Activated gamma-delta T cell (primary cell): ENCODE data around the gene ATP6V0B.
A peak's percentile ranks its signal among the peaks of the same experiment; 100 is the strongest.

Experiments used
- DNase-seq: peaks from one replicate; lab custom pipeline; 2025; lab: John Stamatoyannopoulos, UW

Gene ATP6V0B

DNA sequence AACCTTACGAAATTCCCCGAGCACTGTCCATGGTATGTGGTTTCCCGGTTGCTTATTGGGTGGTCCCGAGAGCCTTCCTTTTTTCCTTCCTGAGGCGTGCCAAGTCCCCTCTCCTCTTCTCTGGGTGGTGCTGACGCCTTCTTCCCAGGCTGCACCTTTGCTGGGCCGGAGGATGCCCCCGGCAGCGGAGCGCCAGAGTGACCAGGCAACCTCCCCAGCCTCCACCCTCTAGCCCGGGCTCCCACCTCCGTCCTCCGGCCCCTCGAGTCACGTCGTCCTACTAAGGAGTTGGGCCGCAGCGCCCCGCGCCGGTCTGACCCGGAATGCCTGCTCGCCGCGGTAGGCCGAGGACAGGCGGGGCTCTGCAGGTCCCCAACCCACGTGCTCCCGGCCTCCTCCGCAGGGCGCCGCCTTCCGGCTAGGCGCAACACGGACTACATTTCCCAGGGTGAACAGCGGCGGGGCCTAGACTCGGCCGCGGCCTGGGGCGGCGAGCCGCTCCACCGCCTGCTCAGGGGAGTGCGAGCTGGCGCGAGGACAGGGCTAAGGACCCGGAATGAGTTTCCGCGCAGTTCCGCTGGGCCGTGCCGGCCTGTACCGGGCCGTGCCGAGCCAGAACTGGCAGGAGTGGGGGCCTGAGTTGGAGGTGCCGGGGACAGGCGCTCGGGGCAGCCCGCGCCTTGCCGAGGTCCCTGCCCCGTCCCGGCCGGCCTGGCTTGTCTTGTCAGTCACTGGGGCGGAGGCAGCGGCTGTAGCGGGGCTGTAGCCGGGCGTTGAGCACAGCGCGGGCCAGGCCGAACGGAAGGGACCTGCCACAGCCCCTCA lies 28.3 kb upstream of the ATP6V0B start, which contains the start of gene IPO13:
IPO13 (plus strand) TSS at position 715 of the 825 bp plus-strand sequence. CDS start 651 bp downstream, outside the sequence.
- DNase-seq: peak; percentile 87

DNA sequence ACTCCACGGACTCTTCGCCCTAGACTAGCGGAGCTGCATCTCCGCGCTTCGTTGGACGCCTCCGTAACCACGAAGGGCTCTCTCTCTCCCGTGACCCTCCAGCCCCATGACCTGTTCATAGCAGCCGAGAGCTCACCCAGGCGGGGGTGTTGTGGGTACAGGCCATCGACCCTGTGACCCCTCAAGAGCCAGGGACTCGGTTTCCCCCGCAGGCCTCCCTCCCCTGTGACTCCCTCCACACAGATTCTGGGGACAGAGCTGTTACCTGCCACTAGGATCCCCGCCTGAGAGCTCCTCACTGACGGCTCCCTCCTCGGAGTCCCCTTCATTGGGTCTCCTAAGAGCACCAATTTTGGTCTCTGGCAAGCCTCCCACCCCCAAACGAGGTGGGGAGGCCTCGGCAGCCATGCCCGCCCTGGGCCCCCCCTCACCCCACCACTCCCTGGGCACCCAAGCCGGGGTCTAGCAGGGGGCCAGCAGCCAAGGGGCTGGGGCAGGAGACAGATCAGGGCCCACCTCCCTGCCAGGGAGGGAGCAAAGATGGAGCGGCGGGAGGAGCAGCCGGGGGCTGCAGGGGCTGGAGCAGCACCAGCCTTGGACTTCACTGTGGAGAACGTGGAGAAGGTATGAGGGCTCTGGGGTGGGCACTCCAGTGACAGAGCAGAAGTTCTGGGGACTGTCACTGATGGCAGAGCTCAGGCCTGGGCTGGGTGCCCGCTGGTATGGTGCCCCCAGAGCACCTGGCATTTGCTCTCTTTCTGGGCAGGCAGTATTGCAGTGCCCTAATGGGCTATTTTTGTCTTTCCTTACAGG lies 27.5 kb upstream of the ATP6V0B start:
- no peak for DNase-seq

DNA sequence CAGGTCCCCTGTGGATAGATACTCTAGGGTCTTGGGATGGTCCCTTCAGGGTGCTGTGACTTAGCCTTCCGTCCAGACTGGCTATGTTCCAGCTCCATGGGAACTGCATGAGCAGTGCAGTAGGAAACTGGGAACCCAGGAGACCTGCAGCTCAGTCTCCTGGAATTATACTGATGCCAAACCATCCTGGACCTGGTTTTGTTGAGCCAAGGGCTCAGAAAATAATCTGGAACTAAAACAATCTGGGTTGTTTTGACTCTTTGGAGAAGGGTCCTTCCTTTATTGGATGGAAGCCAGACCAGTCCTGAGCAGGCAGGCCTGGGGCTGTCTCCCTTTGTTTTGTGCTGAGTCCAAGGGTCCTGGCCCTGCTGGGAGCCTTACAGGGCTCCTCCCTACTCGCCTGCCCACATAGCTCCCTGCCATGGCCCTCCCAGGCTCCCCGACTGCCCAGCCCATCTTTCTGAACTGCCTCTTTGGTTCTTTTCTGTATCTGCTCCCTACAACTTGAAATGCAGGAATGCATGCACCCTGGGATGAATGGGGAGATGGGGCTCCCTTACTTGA lies 26.8 kb upstream of the ATP6V0B start:
- no peak for DNase-seq

DNA sequence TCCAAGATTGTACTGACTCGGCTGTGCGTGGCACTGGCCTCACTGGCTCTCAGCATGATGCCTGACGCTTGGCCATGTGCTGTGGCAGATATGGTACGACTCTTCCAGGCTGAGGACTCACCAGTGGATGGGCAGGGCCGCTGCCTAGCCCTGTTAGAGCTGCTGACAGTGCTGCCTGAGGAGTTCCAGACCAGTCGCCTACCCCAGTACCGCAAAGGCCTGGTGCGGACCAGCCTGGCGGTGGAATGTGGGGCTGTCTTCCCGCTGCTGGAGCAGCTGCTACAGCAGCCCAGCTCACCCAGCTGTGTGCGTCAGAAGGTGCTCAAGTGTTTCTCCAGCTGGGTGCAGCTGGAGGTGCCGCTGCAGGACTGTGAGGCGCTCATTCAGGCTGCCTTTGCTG lies 25.1 kb upstream of the ATP6V0B start:
- DNase-seq: no peak

DNA sequence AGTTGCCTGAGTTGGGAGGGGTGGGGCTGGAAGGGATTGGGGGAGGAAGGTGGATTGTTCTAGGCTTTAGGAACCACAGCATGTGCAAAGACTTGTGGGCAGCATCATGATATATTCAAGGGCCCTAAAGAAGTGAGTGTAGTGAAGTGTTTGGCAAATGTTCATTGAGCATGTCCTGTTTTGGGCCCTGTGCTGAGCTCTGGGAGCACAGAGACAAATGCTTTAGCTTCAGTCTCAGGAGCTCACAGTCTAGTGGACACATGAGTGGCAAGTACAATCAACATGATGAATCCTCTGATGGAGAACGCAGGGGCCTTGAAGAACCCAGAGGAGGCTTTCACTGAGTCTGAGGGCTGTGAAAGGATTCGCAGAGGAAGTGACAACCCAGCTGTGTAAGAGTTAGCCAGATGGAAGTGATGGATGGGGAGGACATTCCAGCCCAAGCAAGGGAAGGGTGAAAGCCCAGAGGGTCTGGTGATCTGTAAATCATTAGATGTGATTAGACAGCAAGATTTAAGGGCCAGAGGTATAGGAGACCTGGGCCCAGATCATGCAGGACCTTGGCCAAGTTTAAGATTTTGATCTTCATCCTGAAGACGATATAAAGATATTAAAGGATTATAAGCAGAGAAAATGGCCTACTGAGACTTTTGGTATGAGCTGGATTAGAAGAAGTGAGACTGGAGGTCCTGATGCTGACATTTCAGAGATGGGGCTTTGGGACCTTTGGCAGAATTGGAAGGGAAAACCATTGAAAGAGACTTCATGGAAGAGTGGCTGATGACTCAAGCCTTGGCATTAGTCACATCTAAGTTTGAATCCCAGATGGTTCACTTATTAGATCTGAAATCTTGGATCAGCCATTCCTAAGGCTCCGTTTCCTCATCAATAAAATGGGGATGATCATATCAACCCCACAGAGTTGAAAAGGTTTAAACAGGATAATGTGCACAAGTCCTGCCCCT lies 23.5 kb upstream of the ATP6V0B start:
- DNase-seq: no peak

DNA sequence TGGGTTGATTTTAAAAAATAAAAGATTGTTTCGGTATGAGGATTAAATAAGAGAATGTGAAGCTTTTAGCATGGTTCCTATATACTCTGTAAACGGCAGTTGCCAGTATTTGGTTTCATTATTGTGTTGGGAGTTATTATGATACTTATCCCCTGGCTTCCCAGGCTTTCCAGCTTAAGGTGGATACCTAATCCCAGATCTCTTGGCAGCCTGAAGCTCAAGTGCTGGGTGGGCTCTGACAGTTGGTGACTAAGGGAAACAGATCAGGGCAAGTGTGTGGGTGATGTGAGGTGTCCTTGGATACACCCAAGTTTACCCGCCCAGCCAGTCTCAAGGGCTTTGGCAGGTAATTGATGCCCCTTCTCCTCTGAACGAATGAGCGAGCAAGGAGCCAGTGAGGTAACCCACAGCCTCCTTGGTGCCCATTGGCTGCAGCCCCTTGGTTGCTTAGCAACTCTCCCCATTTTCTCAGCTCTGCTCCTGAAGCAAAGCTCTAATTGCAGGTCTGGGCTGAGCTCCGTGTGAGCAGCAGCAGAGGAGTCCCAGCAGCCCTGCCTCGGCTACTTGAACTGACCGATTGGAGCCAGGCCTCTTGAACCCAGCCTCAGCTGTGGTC lies 21.9 kb upstream of the ATP6V0B start:
- DNase-seq: no peak

DNA sequence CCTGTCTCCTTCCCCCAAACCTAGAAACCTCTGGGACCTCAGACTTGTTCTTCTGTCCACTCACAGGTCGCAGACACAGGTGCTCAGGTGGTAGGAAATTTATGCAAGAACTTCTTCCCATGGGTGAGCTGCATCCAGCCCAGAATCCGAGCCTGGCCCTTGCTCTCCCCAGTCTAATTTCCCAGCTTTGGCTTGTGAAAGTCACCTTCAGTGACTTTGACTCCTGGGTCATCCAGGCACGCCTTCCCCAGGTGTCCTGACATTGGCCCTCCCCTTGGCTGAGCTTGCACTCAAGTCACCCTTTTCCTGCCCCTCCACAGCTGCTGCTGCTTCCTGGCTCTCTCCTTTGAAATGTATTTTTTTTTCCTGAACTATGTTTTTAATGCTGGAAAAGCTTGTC lies 21.4 kb upstream of the ATP6V0B start:
- DNase-seq: no peak

DNA sequence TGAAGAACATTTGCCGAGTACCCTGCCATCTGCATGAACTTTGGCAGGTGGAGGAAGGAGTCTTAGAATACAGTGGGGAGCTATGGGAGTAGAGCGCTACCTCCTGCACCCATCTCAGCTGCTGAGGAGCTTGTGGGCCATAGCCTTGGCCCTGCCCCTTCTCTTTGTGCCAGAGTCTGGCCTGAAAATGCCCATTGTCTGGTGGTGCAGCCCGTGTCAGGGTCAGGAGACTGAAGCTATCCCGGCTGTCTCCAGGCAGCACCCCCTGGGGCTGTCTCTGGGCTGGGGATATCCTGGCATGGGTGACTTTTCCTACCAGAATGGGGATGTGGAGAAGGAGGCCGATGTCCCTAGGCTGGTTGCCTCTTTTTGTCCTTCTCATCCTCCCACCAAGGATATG lies 20.7 kb upstream of the ATP6V0B start:
- DNase-seq: no peak

DNA sequence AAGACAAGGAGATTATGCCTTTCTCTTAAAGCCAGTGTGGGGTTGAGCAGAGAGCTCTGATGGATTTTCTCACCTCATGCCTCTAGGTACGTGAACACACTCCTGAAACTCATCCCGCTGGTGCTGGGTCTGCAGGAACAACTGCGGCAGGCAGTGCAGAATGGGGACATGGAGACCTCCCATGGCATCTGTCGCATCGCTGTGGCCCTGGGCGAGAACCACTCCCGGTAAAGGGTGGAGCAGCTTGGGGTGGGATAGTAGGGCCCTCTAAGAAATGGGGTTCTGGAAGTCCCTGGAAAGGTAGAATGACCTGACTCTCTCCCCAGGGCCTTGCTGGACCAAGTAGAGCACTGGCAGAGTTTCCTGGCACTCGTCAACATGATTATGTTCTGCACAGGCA lies 18.5 kb upstream of the ATP6V0B start:
- no peak for DNase-seq

DNA sequence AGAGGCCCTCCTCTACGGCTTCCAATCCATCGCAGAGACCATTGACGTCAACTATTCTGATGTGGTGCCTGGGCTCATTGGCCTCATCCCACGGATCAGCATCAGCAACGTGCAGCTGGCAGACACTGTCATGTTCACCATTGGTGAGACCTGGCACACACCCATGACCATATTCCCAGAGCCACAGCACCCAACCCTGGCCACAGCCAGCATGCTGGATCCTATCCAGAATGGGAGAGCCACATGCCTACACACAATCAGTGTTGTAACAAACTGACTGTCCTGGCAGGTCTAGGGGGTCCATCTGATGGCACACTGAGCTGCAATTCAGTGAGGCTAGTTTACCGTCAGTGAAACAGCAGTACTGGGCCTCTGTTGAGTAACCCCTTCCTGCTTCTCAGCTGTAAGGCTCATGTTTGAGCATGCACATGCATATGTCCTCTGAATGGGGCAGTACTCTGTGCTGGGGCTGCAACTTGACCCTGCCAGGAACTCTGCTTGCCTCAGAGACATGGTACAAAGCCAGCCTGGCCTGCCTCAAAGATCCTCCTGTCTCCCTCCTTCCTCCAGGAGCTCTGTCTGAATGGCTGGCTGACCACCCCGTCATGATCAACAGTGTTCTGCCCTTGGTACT lies 17.2 kb upstream of the ATP6V0B start:
- no peak for DNase-seq

DNA sequence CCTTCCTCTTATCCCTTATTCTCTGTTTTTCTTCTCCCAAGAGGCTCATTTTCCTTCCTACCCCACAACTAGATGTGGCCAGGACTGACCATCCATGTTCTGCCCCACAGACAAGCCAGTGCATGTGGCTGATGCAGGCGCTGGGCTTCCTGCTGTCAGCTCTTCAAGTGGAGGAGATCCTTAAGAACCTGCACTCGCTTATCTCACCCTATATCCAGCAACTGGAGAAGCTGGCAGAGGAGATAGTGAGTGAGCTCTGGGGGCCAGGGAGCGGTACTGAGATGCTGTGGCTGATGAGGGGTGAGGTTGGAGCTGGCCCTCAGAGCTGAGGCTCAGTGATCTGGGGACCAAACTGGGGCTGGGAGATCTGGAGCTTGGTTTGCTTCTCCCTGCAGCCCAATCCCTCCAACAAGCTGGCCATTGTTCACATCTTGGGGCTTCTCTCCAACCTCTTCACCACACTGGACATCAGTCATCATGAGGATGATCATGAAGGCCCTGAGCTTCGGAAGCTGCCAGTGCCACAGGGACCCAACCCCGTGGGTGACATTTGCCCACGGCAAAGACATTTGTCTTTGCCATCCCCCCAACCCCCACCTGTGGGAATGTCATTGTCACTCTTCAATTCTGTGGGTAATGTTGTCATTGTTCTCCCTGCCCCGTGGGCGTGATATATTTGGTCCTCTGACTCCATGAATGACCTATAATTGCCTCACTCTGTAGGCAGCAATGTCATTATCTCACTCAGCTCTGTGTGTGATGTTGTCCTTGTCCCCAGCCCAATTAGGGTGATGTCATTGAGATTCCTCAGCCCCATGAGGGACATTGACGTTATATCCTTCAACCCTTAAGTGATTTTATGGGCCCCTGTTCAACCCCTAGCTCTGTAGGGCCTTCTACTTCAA lies 16.2 kb upstream of the ATP6V0B start:
- no peak for DNase-seq

DNA sequence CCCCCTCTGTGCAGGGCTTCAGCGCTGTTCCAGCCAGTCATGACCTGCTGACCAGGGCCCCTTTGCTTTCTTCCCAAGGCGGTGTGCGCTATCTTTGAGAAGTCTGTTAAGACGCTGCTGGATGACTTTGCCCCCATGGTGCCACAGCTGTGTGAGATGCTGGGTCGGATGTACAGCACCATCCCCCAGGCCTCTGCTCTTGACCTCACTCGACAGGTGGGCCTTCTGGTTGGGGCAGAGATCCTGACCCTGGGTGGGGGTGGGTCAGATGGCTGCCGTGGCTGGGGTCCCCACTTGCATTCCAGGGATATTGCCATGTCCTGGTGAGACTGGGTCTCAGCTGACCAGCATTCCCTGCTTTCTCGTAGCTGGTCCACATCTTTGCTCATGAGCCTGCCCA lies 14.0 kb upstream of the ATP6V0B start:
- DNase-seq: no peak

DNA sequence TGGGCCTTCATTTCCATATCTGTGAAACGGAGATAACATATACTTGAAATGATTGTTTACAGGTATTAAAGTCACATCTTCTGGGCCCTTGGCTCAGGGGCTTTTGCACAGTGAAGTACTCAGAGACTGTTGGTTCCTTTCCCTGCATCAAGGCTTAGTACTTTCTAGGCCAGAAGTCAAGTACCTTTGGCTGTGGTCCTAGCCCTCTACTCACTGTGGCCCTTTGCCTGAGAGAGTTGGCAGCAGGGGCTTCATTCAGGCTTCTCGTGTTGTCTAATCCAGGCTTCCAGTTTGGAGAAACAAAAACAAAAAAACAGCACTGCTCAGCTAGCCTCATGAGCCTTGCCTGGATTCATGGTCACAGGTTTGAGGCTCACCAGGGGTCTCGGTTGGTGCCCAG lies 13.1 kb upstream of the ATP6V0B start:
- no peak for DNase-seq

DNA sequence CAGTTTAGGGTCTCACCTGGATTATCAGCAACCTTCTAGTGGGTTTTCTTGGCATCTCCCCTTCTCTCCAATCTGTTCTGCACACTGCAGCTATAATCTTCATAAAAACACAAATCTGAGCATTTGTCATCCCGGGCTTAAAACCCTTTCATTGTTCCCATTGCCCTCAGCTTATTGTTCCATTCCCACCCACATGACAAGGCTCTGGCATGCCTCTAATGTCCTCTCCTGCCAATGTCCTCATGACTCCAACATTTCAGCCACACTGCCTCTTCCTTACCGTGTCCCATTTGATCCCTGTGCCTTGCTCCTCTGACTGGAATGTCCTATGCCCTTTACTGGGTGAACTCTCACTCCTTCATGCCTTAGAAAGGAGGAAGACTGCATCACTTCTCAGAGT lies 12.4 kb upstream of the ATP6V0B start:
- no peak for DNase-seq

DNA sequence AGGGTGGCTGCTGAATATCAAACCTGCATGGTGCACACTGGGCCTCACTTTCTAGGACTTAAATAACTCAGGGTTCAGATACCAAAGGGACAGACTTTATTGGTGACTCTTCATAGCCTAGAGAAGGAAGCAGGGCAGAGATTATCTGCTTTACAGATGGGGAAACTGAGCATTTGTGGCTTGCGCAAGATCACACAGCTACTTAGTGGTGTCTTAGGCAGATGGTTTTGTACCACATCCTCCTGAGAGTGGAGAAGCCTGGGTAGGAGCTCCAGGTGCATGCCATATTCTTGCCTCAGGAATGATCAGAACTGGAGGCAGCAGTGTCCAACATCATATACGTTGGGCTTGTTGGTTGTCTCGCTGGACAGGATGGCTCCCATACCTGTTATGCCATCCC lies 11.8 kb upstream of the ATP6V0B start:
- DNase-seq: no peak

DNA sequence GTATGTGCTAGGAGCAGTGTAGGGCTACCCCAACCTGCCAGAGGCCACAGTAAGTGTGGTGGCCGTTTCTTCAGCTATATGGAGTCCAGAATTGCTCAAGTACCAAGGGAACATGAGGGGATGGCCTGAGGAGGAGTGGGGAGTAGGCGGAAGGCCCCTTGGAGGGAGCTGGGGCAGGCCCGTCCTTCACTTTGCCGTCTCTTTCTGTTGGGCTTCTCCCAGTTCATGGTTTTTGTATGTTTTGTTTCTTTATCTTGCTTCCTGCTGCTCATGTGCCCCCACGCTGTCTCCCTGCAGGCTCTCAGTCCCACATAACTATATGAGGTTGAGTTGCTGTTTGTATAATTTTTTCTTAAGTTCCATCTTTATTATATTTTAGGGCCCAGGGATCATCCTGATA lies 10.9 kb upstream of the ATP6V0B start:
- DNase-seq: no peak

DNA sequence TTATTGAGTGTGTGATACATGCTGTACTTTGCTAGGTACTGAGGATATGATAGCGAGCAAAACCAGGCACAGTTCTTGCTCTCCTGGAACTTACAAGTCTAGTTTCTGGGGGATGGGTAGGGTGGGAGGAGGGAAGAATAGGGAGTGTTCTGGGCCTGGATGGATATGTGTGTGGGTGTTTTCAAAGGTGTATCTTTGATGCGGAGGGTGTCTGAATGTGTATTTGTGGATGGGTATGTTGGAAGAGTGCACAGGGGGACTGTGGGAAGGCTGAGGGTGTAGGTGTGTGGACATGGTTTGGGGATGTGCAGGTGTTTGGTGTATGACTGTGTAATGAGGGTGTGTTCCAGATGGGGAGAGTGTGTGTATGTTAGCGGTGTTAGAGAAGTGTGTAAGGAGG lies 9.4 kb upstream of the ATP6V0B start:
- DNase-seq: no peak

DNA sequence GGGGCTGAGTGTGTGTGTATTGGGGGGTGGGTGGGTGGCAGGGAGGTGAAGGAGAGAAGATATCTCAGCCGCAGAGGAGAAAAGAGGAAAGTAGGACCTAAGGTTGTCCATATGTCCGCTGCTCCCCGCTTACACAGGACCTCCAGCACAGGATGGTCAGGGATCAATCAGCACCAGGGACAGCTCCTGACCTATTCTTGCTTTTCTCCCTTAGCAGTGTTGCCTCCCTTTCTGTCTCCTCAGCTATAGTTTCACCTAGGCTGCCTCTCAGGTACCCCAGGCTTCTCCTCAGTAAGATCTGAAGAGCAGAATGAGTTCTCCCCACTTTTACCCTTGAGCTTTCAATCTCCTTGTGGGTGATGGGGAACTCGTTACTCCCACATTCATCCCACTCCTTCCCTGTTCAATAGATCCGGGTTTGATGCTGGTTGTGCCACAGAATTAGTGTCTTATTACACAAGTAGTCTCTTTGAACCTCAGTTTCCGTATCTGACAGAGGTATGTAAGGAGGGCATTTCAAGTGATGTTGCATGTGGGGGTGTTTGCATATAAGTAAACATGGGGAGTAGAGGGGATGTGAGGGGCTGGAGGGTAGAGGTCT lies 6.3 kb upstream of the ATP6V0B start:
- no peak for DNase-seq

DNA sequence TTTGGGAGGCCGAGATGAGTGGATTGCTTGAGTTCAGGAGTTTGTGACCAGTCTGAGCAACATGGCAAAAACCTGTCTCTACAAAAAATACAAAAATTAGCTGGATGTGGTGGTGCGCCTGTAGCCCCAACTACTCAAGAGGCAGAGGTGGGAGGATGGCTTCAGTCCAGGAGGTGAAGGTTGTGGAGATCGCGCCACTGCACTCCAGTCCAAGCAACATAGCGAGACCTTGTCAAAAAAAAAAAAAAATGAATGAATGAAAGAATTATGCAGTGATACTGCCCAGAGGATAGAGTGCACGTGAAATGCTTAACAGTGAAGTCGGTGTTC lies 5.4 kb upstream of the ATP6V0B start:
- no peak for DNase-seq
